GM12875 (cell line): ENCODE data around the gene ANKZF1.

Experiments used
- H3K4me3 ChIP-seq: one replicate; pipeline ENCODE4 v1.5.1; 2011; ENCODE audit warnings: low read depth, low read length, control low read depth
- TF ChIP-seq, protein P1 (sequence below): IDR thresholded peaks from 2 replicates; pipeline ENCODE4 v1.5.1; 2011; ENCODE audit warnings: low read depth, mild to moderate bottlenecking, control low read depth, inconsistent platforms, low read length, moderate library complexity, borderline replicate concordance; ENCODE audit not compliant: insufficient read depth

Gene ANKZF1

GRCh38 chr2:219205981-219206327 is 23.7 kb upstream of the ANKZF1 start:
- peak overlapping the region; percentile 62 for H3K4me3 ChIP-seq
- TF ChIP-seq, protein P1, sequence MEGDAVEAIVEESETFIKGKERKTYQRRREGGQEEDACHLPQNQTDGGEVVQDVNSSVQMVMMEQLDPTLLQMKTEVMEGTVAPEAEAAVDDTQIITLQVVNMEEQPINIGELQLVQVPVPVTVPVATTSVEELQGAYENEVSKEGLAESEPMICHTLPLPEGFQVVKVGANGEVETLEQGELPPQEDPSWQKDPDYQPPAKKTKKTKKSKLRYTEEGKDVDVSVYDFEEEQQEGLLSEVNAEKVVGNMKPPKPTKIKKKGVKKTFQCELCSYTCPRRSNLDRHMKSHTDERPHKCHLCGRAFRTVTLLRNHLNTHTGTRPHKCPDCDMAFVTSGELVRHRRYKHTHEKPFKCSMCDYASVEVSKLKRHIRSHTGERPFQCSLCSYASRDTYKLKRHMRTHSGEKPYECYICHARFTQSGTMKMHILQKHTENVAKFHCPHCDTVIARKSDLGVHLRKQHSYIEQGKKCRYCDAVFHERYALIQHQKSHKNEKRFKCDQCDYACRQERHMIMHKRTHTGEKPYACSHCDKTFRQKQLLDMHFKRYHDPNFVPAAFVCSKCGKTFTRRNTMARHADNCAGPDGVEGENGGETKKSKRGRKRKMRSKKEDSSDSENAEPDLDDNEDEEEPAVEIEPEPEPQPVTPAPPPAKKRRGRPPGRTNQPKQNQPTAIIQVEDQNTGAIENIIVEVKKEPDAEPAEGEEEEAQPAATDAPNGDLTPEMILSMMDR = no peak

DNA sequence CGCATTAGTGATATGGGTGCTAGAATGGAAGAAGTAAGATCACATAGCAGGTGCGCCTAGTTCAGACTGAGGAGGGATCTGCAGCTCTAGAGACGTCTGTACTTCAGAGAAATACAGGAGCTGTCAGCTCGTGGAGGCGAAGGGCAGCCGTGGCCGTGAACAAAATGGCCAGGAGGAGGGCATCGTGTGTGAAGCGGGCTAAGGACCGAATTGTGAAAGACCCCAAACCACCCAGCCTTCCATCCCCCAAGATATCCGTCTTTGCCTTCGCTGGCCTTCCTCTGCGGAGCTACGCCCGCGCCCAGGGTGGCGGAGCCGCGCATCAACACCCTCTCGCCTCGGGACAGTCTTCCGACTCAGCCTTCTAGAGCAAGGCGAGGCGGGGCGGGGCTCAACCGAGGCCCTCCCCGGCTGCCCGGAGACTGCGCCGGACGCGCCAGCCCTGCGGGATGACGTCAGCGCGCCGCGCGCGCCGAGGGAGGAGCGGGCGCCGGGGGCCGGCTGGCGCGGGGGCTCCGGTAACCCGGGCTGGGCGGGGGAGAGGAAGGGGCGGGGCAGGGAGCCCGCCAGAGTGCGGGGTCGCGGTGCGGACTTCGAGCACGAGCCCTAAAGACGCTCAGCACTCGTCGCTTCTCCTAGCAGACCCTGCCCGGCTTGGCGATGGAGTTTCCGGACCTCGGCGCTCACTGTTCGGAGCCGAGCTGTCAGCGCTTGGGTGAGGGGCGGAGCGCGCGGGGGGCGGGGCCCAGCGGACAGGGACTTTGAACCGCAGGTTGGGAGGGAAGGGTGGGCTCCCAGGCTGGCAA is 23.1 kb upstream of the ANKZF1 start, which contains the start of gene ZFAND2B:
Gene ZFAND2B (plus strand): TSS at position 455 of the 806 bp plus-strand sequence. CDS start 206 bp downstream, at position 661.
- TF ChIP-seq, protein P1 = peak; percentile 12; the same call in 1 of the 2 replicates
- H3K4me3 ChIP-seq = peak within 1 kb of the TSS; percentile 62

DNA sequence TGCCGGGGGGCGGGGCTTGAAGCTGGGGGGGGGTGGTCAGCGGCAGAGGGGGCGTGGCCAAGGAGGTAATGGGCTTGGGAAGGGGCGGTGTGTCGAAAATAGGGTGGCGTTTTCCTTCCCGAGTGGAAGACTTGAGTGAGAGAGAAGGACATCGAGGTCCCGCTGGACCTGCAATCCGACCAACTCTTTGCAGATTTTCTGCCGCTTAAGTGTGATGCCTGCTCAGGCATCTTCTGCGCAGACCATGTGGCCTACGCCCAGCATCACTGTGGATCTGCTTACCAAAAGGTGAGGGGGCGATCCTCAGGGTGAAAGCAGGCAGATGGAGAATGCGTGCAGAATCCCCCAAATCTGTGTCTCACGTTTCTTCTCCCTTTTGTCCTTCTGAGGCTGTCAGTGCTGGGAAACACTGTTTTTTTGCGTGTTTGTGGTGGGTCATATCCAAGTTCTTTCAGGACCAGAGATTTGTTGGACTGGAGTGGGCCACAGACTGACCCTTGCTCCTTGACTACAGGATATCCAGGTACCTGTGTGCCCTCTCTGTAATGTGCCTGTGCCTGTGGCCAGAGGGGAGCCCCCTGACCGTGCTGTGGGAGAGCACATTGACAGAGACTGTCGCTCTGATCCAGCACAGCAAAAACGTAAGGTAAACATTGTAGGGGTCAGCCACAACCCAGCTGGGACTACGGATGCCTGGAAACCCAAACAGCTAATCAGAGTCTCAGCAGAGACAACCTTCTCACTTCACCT is 22.3 kb upstream of the ANKZF1 start:
- peak overlapping the region; percentile 62 for H3K4me3 ChIP-seq
- TF ChIP-seq, protein P1 = no peak

DNA sequence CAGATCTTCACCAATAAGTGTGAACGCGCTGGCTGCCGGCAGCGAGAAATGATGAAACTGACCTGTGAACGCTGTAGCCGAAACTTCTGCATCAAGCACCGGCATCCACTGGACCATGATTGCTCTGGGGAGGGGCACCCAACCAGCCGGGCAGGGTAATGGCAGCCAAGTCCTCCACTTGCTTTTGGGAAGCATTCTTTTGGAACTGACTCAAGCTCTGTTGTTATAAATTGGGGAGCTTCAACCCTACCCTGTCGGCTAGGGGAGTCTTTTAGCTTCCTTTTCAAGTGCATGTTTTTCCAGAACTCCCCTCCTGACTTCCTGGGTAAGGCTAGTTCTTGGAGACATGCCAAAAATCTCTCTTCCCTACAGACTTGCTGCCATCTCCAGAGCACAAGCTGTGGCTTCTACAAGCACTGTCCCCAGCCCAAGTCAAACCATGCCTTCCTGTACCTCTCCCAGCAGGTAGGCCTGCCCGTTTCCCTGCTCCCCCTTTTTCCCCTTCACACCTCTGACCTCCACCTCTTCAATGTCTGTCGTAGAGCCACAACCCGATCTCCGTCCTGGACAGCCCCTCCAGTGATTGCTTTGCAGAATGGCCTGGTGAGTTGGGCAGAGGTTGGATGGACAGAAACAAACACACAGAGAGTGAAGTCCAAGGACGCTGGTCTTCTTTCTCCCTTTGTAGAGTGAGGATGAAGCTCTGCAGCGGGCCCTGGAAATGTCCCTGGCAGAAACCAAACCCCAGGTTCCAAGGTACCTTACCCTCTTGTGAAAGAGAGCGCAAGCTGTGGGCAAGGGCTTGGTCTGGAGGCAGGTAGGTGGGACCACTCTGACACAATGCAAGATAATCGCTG is 21.5 kb upstream of the ANKZF1 start:
- TF ChIP-seq, protein P1 = no peak
- no peak overlapping the region for H3K4me3 ChIP-seq

DNA sequence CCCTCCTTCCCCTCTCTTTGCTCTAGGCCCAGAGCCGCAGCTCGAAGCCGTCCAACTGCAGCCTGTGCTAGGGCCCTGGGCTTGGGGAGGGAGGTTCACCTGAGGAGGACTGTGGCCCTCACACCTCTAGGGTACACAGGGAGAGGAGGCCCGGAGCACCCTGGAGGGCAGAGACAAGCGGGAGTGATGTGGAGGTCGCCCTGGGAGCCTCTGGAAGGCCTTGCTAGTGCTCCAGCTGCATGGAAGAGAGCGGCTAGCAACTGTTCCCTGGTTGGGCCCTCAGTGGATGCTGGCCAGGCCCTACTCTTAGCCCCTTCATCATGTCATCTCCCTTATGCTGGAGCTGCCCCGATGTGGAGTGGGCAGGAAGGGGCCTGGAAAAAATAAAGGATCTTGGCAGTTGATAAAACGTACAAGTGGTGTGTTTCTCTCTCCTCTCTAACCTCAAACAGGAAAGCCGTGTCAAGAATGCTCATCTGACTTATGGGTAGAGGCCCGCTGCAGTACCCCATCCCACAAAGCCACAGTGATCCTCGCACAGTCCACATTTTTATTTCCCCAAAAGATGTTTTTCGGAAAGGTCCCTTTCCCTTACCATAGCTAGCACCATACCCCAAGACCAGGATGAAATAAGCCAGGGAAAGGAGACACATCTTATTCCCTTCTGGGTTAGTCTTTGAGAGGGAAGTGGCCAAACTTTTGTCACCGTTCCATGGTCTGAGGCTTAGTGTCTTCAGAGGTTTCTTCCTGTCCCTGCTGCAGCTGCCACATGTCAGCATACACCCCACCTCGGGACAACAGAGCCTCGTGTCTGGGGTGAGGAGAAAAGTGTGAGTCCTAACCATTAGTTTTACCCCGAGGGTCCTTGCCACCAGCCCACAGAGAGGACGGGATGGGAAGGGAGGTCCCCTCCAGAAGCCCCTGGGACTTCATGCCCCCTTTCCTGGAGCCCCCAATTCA is 20.1 kb upstream of the ANKZF1 start:
- TF ChIP-seq, protein P1 = no peak
- H3K4me3 ChIP-seq = no peak overlapping the region
